C4-2B (cell line): Measurements from ENCODE around the gene RASL12.

Source experiments
- H3K27ac ChIP-seq: fragments of 450-650 bp; 2 replicates; pipeline ENCODE4 v1.5.1; 2017
- ZFX ChIP-seq: fragments of 450-650 bp; IDR thresholded peaks from 2 replicates; pipeline ENCODE4 v1.6.1; 2017
- TF ChIP-seq, protein P1 (sequence below): fragments of 450-650 bp; conservative IDR thresholded peaks from 2 replicates; pipeline ENCODE4 v1.5.1; 2017; ENCODE audit warnings: mild to moderate bottlenecking

The RASL12 gene

DNA sequence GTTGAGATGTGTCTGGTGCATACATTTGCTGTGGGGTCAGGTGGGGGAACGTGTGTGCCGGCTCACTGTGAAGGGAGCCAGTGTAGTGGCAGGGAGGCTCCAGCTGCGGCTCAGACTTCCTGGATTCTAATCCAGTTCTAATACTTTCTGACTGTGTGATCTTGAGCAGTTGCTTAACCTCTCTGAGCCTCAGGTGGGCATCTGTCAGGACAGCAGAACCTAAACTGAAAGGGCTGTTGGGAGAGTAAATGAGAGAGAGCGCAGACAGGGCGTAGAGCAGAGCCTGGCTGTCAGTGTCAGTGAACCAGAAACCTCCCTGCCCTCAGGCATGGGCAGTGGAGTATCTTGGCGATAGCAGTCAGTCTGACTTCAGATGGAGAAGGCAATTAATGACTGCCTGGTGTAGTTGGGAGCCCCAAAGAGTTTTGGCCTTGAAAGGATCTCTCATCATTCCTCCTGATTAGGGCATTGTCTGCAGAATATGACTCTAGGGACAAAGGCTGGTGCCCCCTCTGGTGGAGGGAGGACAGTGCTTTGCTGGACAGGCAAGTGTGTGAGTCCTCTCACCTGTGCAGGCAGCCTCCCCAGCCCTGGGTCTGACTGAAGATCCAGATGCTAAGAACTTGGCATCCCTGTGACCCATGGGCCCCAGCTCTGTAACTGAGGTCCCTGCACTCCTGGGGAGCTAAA, 18.3 kb upstream of the RASL12 start:
- TF ChIP-seq ZFX: no peak
- TF ChIP-seq, protein P1, sequence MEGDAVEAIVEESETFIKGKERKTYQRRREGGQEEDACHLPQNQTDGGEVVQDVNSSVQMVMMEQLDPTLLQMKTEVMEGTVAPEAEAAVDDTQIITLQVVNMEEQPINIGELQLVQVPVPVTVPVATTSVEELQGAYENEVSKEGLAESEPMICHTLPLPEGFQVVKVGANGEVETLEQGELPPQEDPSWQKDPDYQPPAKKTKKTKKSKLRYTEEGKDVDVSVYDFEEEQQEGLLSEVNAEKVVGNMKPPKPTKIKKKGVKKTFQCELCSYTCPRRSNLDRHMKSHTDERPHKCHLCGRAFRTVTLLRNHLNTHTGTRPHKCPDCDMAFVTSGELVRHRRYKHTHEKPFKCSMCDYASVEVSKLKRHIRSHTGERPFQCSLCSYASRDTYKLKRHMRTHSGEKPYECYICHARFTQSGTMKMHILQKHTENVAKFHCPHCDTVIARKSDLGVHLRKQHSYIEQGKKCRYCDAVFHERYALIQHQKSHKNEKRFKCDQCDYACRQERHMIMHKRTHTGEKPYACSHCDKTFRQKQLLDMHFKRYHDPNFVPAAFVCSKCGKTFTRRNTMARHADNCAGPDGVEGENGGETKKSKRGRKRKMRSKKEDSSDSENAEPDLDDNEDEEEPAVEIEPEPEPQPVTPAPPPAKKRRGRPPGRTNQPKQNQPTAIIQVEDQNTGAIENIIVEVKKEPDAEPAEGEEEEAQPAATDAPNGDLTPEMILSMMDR: peak; percentile 60
- H3K27ac ChIP-seq: no peak overlapping the region

DNA sequence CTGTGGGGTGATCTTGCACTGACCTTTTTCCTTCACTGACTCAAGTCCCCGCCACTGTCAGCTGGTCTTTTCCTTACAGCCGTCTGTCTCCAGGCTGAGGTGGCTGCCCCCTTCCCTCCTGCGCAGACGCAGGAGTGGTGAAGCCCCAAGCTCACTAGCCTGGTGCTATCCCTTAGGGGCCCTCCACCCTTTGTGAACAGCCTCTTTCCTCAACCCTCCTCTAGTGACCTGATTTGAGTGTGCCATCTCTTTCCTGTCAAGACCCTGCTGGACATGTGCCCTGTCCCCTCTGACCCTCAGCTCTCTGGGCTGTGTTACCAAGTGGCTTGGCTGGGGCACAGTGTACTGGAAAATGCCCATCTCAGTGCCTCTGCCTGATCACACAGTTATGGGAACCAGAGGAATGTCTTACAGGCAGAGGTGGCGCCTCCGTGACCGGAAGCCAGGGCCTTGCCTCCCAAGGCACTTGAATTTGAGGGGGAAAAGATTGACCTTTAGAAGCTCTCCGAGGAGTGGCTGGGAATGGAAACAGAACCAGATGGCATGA, 17.5 kb upstream of the RASL12 start:
- H3K27ac ChIP-seq: no peak overlapping the region
- TF ChIP-seq ZFX: no peak
- TF ChIP-seq, protein P1: no peak

DNA sequence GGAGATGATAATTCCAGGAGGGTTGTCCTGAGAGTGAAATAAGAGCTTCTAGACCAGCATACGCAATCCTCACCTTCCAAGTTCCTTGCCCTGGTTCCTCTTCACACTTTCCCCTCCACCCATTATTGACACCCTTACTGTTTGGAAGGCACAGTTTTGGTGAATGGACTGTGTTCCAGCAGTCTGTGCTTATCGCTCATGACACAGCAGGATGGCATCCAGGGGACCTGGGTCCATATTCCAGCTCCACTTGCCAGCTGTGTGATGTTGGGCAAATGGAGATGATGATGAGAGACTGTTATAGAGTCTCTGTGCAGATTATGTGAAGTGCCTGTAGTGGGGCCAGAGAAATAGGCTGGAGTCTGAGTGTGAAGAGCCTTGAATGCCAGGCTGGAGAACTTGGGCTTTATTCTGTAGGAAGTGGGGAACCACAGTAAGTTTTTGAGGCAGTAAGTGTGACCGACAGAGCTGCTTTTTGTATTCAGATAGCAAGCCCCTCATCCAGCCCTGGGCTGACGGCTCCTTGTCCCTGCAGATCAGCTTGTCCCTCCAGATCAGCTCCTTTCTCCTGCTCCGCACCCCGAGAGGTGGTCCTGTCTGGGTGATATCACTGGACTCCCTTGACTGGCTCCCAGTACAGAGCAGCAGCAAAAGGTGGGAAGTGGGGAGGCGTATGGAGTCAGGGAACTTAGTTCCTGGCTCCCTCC, 16.9 kb upstream of the RASL12 start:
- TF ChIP-seq ZFX: no peak
- TF ChIP-seq, protein P1: no peak
- H3K27ac ChIP-seq: no peak overlapping the region

DNA sequence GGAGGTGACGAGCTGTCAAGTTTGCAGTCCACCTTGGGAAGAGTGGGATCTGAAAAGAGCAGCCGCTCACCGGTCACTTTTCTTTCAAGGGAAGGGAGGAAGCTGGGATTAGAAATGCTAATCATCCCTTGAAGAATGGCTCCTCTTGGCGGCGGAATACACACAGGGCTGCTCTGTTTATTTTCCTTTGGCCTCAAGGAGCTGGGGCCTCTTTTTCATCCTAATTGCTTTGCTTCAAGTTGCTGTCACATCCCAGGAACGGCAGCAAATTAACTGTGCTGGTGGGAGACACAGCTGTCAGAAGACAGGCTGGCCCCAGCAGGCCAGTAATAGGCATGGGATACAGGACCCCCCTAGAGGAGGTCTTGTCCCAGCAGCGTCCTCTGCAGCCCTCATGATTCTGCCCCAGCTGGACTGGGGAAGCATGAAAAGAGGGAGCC, 15.5 kb upstream of the RASL12 start:
- H3K27ac ChIP-seq: no peak overlapping the region
- TF ChIP-seq, protein P1: no peak
- no peak for TF ChIP-seq ZFX

DNA sequence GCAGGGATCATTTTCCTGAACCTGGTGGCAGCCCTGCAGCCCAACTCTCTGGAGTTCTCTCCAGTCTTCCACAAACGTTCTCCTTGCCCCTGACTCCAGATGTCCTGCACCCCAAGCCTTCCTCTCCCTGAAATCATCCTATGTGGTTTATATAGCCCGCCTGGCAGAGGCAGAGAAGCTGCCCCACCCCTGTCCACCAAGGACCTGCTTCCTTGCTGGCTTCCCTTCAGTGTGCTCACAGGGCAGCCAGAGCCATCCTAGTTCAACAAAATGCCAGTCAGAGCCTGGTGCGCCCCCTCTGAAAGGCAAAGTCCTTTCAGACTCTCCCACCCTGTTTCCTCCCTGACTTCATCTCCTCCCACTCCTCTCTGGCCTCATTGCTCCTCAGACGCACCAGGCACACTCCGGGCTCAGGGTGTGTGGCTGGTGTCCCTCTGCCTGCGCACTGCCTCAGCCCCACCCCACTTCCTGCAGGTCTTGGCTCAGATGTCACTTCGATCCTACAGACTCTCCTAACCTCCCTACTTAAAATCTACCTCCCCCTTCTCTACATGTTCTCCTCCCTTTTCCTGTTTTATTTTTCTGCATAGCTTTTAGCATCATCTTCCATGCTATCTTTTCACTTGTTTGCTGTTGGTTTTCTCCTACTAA, 14.6 kb upstream of the RASL12 start:
- TF ChIP-seq, protein P1: no peak
- no peak for TF ChIP-seq ZFX
- H3K27ac ChIP-seq: no peak overlapping the region

DNA sequence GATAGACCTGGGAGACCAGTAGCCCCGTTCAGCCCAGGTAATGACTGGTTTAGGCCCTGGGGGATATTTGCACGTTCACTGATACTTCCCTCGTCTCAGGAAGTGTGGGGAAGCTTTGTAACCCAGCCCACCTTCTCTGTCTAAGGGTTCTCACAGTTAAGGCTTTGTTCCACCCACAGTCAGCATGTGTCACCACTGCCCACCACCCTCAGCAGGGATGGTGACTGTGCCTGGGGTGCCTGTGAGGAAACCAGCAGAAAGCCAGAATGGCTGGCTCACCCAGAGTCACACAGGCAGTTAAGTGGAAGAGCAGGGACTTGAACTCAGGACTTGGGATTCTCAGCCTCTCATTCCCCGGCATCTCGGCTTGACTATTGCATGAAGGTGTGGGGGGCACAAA, 14.0 kb upstream of the RASL12 start:
- TF ChIP-seq, protein P1: no peak
- TF ChIP-seq ZFX: no peak
- no peak overlapping the region for H3K27ac ChIP-seq

DNA sequence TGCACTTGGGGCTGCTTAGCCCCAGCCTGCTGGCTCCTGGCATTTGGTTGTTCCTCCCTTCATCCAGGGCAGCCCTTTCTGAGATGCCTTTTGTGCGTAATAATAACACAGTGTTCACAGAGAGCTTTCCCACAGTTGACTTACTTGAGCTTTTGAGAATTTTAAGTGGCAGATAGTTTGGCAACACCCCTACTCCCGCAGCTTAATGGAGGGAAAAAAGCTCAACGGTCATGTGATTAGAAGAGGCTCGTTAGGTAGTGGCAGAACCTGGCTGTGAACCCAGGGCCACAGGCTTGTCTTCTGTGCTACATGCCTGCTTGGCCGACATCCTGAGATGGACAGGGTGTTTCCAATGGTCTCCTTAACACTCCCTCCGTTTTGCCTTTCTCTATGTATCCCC, 13.5 kb upstream of the RASL12 start:
- no peak for TF ChIP-seq ZFX
- TF ChIP-seq, protein P1: no peak
- H3K27ac ChIP-seq: no peak overlapping the region
